IPS-NIHi7 (cell line): ENCODE measurements around the gene SH2D7.

Experiments
- DNase-seq: peaks from one replicate; pipeline ENCODE4 v3.0.0; 2012; ENCODE audit warnings: mixed read lengths; ENCODE audit errors: extremely low spot score

Gene SH2D7

DNA sequence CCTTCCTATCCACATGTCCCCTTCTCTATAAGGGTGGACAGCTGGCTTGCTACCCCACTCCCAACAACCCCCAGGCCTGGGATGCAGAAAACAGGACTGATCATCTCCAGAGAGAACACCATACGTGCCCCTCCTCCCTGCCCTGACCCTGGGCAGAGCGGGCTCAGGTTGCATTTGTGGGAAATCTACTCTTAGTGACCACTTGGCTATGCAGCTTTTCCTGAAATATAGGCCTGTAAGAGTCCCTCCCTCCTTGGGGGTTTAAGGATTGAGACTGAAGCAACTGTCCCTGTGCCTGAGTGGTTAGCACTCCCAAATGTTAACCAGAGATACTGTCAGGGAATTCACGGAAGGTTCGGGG is 11.7 kb downstream of the SH2D7 start:
- no peak for DNase-seq

DNA sequence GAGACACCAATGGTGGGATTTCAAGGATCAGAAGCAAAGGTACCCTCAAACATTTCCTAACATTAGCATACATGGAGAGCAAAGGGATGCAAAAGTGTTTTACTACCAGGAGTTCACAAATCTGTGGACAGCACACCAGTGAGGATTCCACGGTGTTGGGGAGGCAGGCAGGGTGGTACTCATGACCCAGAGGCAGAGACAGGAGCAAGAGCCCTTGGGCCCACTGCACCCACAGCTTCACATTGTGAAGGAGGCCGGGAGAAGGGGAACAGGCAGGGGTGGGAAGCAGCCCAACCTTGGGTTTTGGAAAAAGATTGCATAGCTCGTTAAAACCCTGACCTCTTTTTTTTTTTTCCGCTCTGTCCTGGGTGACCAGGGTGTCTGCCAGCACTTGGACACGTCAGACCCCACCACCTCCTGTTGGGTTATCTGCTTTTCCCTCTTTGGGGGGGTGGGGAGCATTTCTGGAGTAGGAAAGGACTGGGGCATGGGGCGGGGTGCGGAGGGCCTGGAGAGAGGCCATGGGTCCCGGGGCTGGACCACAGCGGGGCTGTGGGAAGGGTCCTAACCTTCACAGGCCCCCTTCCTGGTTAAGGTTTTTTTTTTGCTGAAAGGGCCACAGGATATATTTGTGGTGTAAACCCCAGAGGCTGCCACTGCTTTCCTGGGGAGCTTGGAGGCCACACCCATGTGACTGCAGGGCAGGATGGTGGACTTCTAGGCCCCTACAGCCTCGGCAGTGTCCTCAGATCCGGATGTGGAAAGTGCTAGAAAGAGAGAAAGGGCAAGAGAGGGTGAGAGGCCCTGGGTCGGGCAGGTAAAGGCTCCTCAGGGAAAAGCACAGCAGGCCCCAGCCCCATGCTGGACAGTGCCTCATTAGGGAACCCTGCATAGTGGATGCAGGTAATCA is 12.5 kb downstream of the SH2D7 start:
- DNase-seq = no peak

DNA sequence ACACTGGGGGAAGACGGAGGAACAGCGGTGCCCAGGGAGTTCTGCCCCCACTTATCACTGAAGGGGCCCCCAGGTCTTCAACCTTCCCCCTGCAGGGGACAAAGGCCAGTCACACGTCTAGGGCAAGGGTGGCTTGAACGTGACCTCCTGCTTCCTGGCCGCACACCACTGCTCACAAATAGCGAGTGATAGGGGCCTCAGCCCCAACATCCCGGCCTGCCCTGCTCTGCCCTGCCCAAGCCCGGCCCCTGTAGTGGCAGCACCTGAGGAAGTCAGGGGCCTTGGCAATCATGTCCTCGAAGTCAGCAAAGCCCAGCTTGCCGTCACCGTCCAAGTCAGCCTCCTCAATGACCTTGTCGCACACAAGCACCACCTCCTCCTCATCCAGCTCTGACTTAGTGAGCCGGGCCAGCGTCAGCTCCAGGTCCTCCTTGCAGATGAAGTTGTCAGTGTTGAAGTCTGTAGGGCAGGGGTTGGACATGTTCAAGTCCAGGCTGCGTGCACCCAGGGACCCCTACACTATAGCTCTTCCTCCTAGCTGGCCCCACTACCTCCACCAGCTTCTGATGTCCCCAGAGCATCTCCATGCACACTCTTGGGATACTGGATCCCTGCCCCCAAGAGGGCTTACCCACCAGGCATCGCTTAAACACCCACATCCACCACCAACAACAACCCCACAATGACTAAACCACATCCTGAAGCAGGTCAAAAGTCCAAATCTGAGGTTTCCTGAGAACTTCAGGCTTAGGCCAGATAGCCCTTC is 13.3 kb downstream of the SH2D7 start:
- DNase-seq = no peak

DNA sequence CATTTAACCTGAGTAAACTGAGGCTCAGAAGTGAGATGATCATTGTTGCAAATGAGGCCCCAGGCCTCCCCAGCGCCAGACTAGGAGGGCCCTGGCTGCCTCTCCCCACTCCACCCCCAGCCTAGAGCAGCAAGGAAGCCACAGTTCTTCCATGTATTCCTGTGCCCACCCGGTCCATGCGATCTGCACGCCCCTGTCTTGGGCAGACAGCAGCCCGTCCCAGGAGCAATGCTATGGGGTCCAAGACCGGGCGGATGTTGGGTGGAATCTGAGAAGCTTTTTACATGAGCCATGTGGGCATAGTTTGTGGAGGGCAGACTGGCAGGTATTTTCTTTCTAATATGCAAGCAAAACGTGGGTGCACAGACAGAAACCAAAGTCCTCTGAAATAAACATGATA is 15.1 kb downstream of the SH2D7 start:
- DNase-seq = no peak

DNA sequence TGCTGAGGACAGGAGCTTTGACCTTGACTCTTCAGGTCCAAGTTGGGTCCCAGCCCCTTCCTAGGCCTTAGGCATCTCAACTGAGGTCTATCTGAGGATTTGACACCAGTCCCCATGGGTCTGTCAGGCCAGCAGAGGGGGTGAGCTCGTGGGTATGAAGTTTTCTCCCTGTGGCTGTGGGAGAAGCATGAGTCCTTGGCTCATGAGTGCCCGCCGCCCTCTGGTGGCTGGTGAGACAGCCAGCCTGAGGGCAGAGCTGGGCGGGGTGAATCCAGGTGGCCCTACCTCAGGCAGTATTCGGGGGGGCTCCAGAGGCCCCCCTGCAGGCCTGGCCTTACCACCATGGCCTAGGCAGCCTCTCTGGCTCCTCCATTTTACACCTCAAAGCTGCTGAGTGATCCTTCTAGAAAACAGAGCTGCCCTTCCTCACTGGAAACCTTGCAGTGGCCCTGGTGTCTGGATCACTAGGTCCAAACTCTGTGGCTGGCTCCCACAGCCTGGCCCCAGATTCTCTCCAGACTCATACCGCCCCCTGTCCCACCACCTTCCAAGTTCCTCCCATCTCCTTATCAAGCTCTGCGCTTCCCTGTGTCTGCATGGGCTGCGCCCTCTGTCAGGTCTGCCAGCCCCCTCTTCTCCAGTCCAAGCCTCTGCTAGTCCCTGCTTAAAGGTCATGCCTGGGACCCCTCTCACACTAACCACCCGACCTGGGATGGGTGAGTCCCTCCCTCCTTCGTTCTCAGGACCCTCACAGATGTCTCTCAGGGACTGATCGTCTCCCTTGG is 16.1 kb downstream of the SH2D7 start:
- peak; percentile 89 for DNase-seq

DNA sequence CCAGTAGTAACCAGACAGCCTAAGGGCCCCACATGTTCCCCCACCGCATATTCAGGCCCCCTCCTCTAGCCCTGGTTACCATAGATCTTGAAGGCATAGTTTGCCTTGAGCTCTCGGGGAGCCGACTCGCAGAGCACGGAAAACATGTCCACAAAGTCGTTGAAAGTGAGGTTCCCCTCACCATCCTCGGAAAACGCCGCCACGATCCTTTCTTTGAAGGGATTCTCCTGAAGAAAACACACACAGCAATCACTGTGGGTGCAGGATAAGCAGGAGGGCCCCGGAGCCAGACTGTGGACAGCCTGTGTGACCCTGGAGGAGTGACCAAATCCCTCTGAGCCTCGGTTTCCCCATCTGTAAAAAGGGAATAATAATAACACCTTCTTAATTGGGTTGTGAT is 16.8 kb downstream of the SH2D7 start:
- DNase-seq = no peak

DNA sequence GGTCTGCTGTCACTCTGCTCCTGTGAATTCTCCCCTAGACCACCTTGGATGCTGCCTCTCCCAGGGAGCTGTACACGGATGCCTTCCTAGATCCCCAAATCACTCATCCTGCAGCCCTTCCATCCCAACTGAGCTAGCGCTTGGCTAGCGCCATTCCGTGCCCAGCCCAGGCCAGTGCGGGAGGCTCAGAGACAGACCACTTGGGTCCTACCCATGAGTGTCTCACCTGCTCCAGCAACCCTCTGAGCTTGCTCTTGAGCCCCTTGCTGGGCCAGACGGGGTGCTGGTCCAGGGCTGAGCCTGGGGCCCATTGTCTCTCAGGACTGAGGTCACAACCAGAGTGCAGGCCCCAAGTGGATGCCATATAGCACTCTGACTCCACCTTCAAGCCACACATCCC is 17.7 kb downstream of the SH2D7 start:
- DNase-seq = no peak

DNA sequence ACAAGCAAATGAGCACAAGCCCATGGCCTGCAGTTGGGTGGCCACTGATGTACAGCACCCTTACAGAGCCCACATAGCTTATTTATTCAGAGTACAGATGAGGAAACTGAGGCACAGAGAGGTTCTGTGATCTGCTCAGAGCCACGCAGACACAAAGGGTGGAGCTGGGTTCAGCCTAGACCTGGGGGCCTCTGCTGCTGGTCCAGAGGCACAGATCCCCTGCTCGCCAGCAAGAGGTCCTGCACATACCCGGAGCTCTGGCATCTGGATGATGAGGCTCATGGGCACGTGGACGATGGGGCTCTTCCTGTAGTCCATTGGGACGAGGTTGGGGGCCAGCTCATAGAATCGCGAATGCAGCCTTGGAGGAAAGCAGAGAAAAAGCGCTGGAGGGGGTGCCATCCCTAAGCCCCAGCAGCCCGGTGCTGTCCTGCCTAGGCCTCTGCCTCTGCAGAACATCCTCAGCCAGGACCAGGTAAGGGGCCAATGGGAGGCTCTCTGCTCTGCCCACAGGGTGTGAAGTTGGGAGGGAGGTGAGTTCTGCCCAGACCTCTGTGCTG is 18.6 kb downstream of the SH2D7 start:
- DNase-seq = no peak

DNA sequence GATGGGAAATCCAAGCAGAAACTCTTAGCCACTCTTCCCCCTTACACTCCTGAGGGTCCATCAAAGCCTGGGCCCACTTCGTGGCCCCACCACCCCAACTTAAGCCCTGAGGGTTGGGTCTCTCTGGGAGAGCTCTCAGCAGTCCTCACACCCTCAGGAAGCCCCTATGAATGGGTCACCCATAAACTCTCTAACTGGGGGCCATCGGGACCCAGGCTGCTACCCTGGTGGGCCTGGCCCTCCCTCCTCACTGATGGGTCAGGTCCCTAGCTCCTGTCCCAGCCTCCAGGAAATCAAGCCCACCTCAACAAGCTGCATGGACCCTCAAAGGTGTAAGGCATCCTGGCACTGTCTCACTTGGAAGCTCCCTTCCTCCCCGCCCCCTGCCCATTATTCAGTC is 19.4 kb downstream of the SH2D7 start:
- DNase-seq = no peak

DNA sequence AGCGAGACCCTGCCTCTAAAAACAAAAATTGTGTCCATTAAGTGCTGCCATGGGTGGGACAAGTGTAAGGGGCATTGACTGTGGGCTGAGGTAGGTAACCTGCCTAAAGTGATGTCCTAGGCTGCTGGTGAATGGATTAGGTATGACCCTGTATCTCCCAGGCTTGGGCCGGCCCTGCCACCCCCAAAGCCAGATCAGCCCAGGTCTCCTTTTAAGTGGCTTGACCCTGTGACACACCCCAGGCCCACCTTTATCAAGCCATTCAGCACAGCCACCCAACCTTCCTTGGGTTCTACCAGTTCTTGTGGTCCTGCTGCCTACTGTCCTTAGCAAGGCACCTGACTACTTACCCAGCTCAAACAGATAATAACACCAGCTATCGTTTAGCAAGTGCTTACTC is 20.2 kb downstream of the SH2D7 start:
- no peak for DNase-seq

DNA sequence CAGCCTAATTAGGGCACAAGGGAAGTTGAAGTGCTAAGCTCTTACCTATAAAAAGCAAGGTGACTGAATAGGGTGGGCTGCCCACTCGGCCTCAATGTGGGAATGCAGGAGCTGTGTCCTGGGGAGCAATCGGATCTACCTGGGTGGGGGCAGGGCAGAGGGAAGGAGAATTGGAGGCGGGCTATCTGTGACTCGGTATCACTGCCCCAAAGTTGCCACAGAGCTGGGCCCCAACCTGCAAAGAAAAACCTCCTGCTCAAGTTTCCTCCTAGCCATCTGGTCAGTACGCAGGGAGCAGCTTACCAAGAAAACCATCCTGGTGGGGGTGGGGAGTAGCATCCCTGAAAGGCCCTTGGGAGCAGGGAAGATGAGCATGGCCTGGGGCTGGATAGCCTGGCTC is 28.2 kb downstream of the SH2D7 start:
- no peak for DNase-seq

DNA sequence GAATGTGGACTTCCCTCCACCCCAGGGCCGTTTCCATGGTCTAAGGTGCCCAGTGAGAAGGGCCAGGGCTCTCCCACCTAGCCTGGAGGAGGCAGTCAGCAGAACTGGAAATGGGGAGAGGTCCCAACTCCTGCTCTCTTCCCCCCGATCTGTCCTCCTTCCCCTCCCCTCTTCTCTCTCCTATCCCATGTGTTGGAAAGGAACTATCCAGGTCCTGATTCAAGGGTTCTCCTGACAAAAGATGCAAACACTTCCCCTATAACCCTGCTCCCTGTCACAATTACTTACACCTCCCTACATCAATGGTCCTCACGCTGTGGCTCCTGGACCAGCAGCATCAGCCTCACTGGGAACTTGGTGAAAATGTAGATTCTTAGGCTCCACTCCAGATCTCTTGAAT is 32.9 kb downstream of the SH2D7 start:
- DNase-seq = no peak

DNA sequence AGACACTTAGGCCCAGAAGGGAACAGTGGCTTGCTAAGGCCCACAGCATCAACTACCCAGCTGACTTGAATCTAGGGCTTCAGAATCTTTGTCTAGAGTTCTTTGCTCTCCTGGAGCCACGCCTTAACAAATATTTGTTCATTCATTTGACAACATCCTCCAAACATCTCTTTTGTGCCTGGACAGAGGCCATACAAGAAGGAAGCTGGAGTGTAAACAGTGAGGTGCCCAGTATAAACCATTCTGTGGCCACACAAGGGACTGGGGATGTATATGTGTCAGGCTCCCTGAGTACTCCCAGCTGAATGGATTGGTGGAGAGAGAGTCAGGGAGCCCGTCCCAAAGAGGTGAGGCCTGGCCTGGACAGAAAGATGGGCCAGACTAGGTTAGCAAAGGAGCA is 35.5 kb downstream of the SH2D7 start:
- DNase-seq = no peak

DNA sequence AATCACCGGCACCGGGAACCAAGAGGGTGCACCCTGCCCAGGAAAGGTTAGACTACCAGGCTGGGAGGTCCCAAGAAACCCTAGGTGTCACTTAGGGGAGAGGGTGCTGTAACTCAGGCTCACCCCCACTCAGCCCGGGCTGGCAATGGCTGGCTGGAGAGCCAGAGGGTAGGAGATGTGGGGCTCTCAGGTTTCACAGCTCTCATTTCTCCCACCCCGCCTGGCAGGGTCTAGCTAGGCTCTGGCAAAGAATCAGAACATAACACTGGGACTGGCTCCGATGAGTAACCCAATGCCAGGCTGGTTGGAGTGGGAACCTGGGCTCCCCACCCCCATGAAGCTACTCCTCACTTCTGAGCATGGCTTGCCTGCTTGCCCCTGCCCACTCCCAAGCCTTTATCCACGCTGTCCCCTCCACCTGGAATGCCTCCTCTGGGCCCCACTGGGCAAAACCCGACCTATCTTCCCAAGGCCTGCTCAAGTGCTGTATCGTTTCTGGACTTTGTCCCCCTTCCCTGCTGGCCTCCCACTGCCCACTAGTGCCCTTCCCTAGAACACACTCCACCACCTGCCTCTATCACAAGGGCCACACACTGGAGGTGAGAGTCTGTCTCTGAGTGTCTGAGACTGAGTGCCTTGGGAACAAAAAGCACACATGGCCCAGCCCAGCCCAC is 36.9 kb downstream of the SH2D7 start:
- no peak for DNase-seq

DNA sequence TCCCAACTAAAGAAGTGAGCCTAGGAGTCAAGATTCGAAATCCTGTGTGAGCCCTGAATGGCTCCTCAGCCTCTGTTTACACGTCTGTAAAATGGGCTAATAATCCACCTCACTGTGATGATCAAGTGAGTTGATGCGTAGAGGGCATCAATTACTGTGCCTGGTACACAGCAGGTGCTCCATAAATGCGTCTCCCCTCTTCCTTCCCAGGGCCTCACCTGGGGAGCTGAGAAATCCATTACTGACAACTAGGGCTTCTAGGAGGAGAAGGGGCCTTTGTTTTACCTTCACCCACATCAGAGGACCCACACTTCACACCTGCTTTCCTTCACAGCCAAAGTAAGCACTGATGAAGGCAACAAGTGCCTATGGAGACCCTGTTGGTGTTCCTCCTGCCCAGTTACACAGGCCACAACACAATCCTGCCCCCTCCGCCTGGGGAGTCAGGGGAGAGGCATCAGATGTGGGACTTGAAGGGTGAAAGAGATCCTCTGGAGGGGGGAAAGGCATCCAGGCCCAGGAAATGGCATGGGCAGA is 37.5 kb downstream of the SH2D7 start:
- no peak for DNase-seq

DNA sequence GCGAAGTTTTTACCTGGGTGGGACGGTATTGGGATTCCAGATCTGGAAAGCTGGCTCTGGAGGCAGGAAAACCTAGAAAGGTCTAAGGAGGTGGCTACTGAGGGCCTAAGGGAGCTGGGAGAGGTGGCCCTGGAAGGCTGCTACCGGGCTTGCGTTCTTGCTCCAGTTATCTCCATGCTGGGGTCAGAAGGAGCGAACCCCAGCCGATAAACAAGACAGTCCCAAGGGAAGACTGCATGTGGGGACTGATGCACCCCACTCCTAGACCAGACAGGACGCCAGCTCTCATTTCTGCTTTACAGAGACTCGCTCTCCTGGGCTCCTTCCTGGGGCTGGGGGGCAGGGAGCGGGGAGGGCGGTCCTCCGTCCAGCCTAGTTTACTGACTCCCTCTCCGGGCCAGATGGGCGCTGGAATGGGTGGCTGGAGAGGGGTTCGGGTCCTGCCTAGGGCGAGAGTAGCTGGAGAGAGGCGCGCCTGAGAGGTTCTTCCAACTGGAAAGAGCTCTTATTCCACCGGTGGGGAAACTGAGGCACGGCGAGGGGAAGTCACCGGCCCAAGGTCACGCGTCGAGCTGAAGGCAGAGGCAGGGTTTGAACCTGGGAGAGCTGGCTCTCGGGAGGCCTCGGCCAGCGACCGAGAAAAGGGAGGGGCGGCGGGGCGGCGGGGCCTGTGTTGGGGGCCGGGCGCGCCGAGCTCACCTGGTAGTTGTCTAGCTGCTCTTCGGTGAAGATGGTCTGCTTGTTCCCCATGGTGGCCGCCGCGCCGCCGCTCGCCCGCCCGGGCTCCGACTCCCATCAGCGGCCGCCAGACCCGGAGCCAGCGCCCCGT is 38.3 kb downstream of the SH2D7 start:
- no peak for DNase-seq

DNA sequence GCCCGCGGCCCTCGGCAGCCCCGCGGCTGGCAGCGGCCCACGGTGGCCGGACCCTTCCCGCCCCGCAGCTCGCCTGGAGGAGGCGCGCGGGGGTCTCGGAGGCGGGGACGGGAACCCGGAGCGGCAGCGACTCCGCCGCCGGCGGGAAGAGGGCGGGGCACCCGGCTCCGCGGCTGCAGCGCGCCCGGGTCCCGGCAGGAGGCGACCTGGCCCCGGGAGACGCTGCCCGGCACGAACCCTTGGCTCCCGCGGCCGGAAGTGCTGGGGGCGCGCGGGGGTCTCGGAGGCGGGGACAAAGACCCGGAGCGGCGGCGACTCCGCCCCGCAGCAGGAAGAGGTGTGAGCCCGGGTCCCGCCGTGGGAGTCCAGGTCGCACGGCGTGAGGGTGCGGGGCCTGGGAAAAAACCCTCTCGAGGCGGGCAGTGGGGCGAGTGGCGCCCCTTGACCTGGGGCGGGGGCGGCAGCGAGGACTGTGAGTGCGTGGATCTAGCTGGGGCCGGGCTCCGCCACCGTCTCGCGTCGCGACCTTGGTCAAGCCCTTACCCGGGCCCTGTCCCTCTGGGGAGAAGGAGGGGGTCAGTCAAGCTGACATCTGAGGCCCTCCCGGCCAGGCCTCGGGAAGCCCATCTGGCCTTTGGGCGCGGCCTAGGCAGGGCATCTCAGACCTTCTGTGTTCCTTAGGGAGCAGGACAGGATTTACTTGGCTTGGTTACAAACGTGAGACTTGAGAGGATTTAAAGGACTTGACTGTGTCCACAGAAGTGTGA is 39.1 kb downstream of the SH2D7 start, which contains the start of gene CIB2:
Gene CIB2, minus strand, starts transcription at position 151 of the 767 bp plus-strand sequence. CDS start 230 bp downstream, outside the sequence.
- DNase-seq = peak; percentile 98

DNA sequence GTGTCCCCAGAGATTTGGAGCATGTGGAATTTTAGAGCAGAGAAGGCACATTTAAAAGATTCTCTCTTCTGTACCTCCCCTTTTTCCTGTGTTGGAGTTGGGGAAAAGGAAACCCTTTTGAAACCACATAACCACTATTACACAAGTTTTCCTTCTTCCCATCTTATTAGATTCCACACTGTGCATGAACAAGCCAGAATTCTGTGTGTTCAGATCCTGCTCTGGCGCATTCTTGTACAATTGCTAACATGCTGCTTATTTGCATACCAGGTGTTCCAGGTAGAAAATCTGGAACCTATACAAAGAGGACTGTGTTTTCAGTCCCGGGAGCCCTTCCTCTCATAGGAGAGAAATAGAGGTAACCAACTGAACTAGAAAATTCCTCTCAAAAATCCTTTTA is 41.4 kb downstream of the SH2D7 start:
- DNase-seq = no peak

DNA sequence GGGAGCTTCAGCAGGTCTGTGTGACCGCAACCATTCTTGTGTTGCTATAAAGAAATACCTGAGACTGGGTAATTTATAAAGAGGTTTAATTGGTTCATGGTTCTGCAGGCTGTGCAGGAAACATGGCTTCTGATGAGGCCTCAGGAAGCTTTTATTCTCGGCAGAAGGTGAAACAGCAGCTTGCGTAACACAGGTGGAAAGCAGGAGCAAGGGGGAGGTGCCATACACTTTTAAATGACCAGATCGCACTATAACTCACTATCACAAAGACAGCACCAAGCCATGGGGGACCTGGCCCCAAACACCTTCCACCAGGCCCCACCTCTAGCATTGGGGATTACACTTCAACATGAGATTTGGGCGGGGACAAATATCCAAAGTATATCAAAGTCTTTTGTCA is 47.2 kb downstream of the SH2D7 start:
- DNase-seq = no peak
